HG03558 (cell line): ENCODE measurements around the gene PLAC8.
"Not testable (repeated sequence)": the region's sequence is repeated elsewhere in the genome, so short reads cannot be mapped to it uniquely, and the experiment has no call there.

ENCODE experiments used
- ATAC-seq: cut with Tn5 transposase; IDR thresholded peaks from one replicate; pipeline ENCODE4 v1.9.1; 2021; ENCODE audit warnings: moderate number of reproducible peaks; ENCODE audit not compliant: unreplicated experiment; ENCODE audit errors: extremely low read depth

Gene PLAC8

GRCh38 chr4:83112678-83113428, 1.7 kb downstream of the PLAC8 start:
- ATAC-seq = no peak

- ATAC-seq = peak; percentile 24
These were observed 2.3 kb downstream of the PLAC8 start for GRCh38 chr4:83112231-83112630.

GRCh38 chr4:83111751-83112141, 2.8 kb downstream of the PLAC8 start:
- not testable (repeated sequence) for ATAC-seq

- ATAC-seq = no peak
These were observed 3.4 kb downstream of the PLAC8 start for GRCh38 chr4:83110970-83111750.

- ATAC-seq = peak; percentile 36
These were observed 4.1 kb downstream of the PLAC8 start for GRCh38 chr4:83110223-83110945.

- ATAC-seq = no peak
These were observed 4.9 kb downstream of the PLAC8 start for GRCh38 chr4:83109480-83110222.

- no peak for ATAC-seq
These were observed 6.2 kb downstream of the PLAC8 start for GRCh38 chr4:83108101-83108861.

GRCh38 chr4:83107631-83108030, 6.9 kb downstream of the PLAC8 start:
- ATAC-seq = no peak

- ATAC-seq = no peak
These were observed 9.5 kb downstream of the PLAC8 start for GRCh38 chr4:83104991-83105390.

GRCh38 chr4:83096397-83096796, 18.1 kb downstream of the PLAC8 start:
- no peak for ATAC-seq

GRCh38 chr4:83093060-83093640, 21.4 kb downstream of the PLAC8 start:
- ATAC-seq = no peak

GRCh38 chr4:83089410-83090157, 24.9 kb downstream of the PLAC8 start:
- no peak for ATAC-seq

- not testable (repeated sequence) for ATAC-seq
These were observed 29.6 kb downstream of the PLAC8 start for GRCh38 chr4:83084956-83085355.

GRCh38 chr4:83083925-83084475, 30.5 kb downstream of the PLAC8 start:
- ATAC-seq = no peak

- no peak for ATAC-seq
These were observed 31.8 kb downstream of the PLAC8 start for GRCh38 chr4:83082777-83083176.

GRCh38 chr4:83080561-83080960, 34.0 kb downstream of the PLAC8 start:
- ATAC-seq = no peak

- ATAC-seq = no peak
These were observed 39.0 kb downstream of the PLAC8 start for GRCh38 chr4:83075311-83076095.
